ENCODE data around the gene TNRC6C.

Gene TNRC6C

DNA sequence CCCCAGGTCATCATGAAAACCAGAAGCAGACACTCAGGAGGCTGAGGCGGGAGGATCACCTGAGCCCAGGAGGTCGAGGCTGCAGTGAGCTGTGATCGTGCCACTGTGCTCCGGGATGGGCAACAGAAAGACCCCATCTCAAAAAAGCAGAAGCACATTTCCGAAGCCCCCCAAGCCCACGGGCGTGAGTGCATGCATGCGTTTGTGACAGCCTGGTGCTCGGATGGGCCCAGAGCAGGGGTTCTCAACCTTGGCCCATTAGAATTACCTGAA, 150.9 kb downstream of the TNRC6C start:
- no peaks in the 10 kb centered on the region for H3K9me3 ChIP-seq (replicated peaks in 1 of 2; ENCODE audit: control insufficient read depth in 2 of 2, insufficient read depth in 1 of 2, low read depth in 1 of 2, low read length in 2 of 2)

DNA sequence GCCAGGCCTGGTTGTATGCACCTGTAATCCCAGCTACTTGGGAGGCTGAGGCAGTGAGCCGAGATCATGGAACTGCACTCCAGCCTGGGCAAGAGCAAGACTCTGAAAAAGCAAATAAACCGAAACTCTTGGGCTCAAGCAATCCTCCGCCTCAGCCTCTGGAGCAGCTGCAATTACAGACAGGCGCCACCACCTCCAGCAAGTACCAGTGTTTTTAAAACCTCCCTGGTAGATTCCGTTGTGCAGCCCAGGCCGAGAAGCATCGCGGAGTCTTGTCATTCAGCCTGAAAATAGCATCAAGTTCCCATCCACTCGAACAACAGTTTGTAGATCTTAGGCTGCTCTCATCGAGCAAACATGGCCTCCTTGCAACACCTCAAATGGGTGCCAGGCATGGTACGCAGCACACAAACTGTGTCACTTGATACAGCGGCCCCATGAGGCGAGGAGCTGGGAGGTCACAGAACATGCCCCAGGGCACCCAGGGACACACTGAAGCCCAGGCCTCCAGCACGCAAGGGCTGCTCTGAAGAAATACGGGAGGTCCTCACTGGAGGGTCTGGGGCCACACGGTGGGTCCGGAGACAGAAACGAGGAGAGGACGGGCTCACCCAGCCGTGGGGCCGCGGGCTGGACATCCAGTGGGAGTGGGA, 152.0 kb downstream of the TNRC6C start:
- DNase-seq (ENCODE audit: low spot score) = no peak
- H3K4me1 ChIP-seq (ENCODE audit: control insufficient read depth in 2 of 2, insufficient read depth in 1 of 2, low read depth in 1 of 2, low read length in 2 of 2) = no peaks in the 10 kb centered on the region

More for the DNA sequence above, 150.9 kb downstream of the TNRC6C start:
- DNase-seq (ENCODE audit: low spot score) = no peak
- H3K36me3 ChIP-seq (replicated peaks in 1 of 2; ENCODE audit: control insufficient read depth in 2 of 2, insufficient read depth in 2 of 2, low read length in 2 of 2) = peaks cover 9 to 45% of the 10 kb centered on the region in 2 donors
- H3K9ac ChIP-seq (ENCODE audit: low read depth, low read length, poor library complexity) = no peak overlapping the region
- H3K4me2 ChIP-seq (ENCODE audit: insufficient read depth, low read length, poor library complexity, severe bottlenecking) = no peak overlapping the region
- no peak overlapping the region for H2BK15ac ChIP-seq (ENCODE audit: low read length)
- H2AK5ac ChIP-seq (ENCODE audit: low read depth, low read length) = no peak overlapping the region
- H3K4me3 ChIP-seq (ENCODE audit: low read length in 2 of 2) = no peak overlapping the region
- H3K79me1 ChIP-seq (ENCODE audit: low read depth, low read length) = peaks cover 2% of the 10 kb centered on the region
- no peak overlapping the region for H4K91ac ChIP-seq (ENCODE audit: low read depth, low read length, poor library complexity)
- WGBS, 2 donors (ENCODE audit: extremely low coverage in 2 of 2, insufficient read length in 2 of 2, insufficient replicate concordance in 1 of 2) = no CpG with 5 or more reads among the region's 9 CpGs
- no peak overlapping the region for H2AFZ ChIP-seq (ENCODE audit: low read length)
- H3K4me1 ChIP-seq (ENCODE audit: control insufficient read depth in 2 of 2, insufficient read depth in 1 of 2, low read depth in 1 of 2, low read length in 2 of 2) = no peaks in the 10 kb centered on the region
- H4K8ac ChIP-seq (ENCODE audit: low read depth, low read length) = no peak overlapping the region
- H3K27me3 ChIP-seq (ENCODE audit: control insufficient read depth in 3 of 3, insufficient read depth in 3 of 3, low read depth in 1 of 3, low read length in 3 of 3) = no peaks in the 10 kb centered on the region
- no peak overlapping the region for H3K27ac ChIP-seq (replicated peaks; ENCODE audit: low read length)
- peak overlapping the region; percentile 75 for H2BK5ac ChIP-seq (ENCODE audit: low read length)
- peak overlapping the region; percentile 80 for H3K23ac ChIP-seq (ENCODE audit: low read depth, low read length, poor library complexity)
- H3K4ac ChIP-seq (ENCODE audit: low read length) = no peak overlapping the region
- no peak overlapping the region for H3K14ac ChIP-seq (ENCODE audit: low read length)
- no peak overlapping the region for H2BK120ac ChIP-seq (ENCODE audit: low read depth, low read length)
- H3K18ac ChIP-seq (ENCODE audit: low read length) = no peak overlapping the region
- H2BK12ac ChIP-seq (ENCODE audit: low read length) = no peak overlapping the region

DNA sequence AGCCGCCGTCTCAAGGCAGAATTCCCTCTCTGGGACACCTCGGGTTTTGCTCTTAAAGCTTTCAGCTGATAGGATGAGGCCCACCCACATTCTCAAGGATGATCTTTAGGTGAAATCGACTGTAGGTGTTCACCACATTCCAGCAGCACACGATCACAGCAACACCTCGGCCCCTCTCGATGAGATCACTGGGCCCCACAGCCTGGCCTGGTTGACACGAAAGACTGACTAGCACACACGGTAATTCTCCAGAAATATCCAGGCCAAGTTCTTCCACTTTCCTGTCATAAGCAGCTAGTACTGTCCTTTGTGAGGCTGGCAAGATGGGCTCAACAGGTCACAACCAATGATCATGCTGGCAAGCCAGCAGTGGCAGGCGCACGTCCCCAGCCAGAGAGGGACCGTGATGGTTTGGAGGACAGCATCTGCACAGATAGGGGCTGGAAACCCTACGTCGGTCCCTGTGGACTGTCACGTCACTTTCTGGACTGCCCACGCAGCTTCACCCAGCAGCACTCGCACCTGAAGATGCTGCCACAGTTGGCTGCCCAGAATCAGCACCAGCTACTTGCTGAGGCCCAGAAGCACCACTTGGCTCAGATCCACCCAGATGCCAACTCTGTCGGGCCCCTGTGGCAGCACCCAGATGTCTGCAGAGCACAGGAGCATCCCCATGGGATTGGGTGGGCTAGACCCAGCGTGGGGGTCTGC, 152.7 kb downstream of the TNRC6C start:
- H3K4me2 ChIP-seq (ENCODE audit: insufficient read depth, low read length, poor library complexity, severe bottlenecking) = no peak overlapping the region
- H3K79me1 ChIP-seq (ENCODE audit: low read depth, low read length) = peaks cover 2% of the 10 kb centered on the region
- H2BK12ac ChIP-seq (ENCODE audit: low read length) = no peak overlapping the region
- H4K91ac ChIP-seq (ENCODE audit: low read depth, low read length, poor library complexity) = peak overlapping the region; percentile 46
- H2AFZ ChIP-seq (ENCODE audit: low read length) = no peak overlapping the region
- peak overlapping the region; percentile 30 for H3K9ac ChIP-seq (ENCODE audit: low read depth, low read length, poor library complexity)
- no peak overlapping the region for H3K4ac ChIP-seq (ENCODE audit: low read length)
- H2BK5ac ChIP-seq (ENCODE audit: low read length) = no peak overlapping the region
- peak overlapping the region; percentile 39 for H2AK5ac ChIP-seq (ENCODE audit: low read depth, low read length)
- peaks cover 4 to 28% of the 10 kb centered on the region in 2 donors for H3K36me3 ChIP-seq (replicated peaks in 1 of 2; ENCODE audit: control insufficient read depth in 2 of 2, insufficient read depth in 2 of 2, low read length in 2 of 2)
- peak overlapping the region; percentile 66 for H4K8ac ChIP-seq (ENCODE audit: low read depth, low read length)
- H2BK120ac ChIP-seq (ENCODE audit: low read depth, low read length) = peak overlapping the region; percentile 13
- no peak overlapping the region for H3K18ac ChIP-seq (ENCODE audit: low read length)
- no CpG with 5 or more reads among the region's 19 CpGs for WGBS, 2 donors (ENCODE audit: extremely low coverage in 2 of 2, insufficient read length in 2 of 2, insufficient replicate concordance in 1 of 2)
- peak overlapping the region; percentile 14 for H3K23ac ChIP-seq (ENCODE audit: low read depth, low read length, poor library complexity)
- no peaks in the 10 kb centered on the region for H3K27me3 ChIP-seq (ENCODE audit: control insufficient read depth in 3 of 3, insufficient read depth in 3 of 3, low read depth in 1 of 3, low read length in 3 of 3)
- H2BK15ac ChIP-seq (ENCODE audit: low read length) = no peak overlapping the region
- H3K4me3 ChIP-seq (ENCODE audit: low read length in 2 of 2) = no peak overlapping the region
- no peaks in the 10 kb centered on the region for H3K9me3 ChIP-seq (replicated peaks in 1 of 2; ENCODE audit: control insufficient read depth in 2 of 2, insufficient read depth in 1 of 2, low read depth in 1 of 2, low read length in 2 of 2)
- no peak overlapping the region for H3K27ac ChIP-seq (replicated peaks; ENCODE audit: low read length)
- H3K14ac ChIP-seq (ENCODE audit: low read length) = no peak overlapping the region
- DNase-seq (ENCODE audit: low spot score) = no peak
- no peaks in the 10 kb centered on the region for H3K4me1 ChIP-seq (ENCODE audit: control insufficient read depth in 2 of 2, insufficient read depth in 1 of 2, low read depth in 1 of 2, low read length in 2 of 2)

More for the DNA sequence above, 152.0 kb downstream of the TNRC6C start:
- Histone ChIP-seq H3K4me3 (ENCODE audit: low read length in 2 of 2) (no peak overlapping the region), H3K9me3 (replicated peaks in 1 of 2; ENCODE audit: control insufficient read depth in 2 of 2, insufficient read depth in 1 of 2, low read depth in 1 of 2, low read length in 2 of 2) (no peaks in the 10 kb centered on the region), H3K27ac (replicated peaks; ENCODE audit: low read length) (no peak overlapping the region), H2BK5ac (ENCODE audit: low read length) (no peak overlapping the region), H3K79me1 (ENCODE audit: low read depth, low read length) (peaks cover 2% of the 10 kb centered on the region), H2AK5ac (ENCODE audit: low read depth, low read length) (no peak overlapping the region), H3K4me2 (ENCODE audit: insufficient read depth, low read length, poor library complexity, severe bottlenecking) (no peak overlapping the region), H2AFZ (ENCODE audit: low read length) (no peak overlapping the region), H2BK15ac (ENCODE audit: low read length) (no peak overlapping the region), H2BK120ac (ENCODE audit: low read depth, low read length) (no peak overlapping the region), H4K91ac (ENCODE audit: low read depth, low read length, poor library complexity) (no peak overlapping the region), H4K8ac (ENCODE audit: low read depth, low read length) (no peak overlapping the region), H3K27me3 (ENCODE audit: control insufficient read depth in 3 of 3, insufficient read depth in 3 of 3, low read depth in 1 of 3, low read length in 3 of 3) (no peaks in the 10 kb centered on the region), H3K36me3 (replicated peaks in 1 of 2; ENCODE audit: control insufficient read depth in 2 of 2, insufficient read depth in 2 of 2, low read length in 2 of 2) (peaks cover 5 to 35% of the 10 kb centered on the region in 2 donors), H2BK12ac (ENCODE audit: low read length) (no peak overlapping the region), H3K9ac (ENCODE audit: low read depth, low read length, poor library complexity) (no peak overlapping the region), H3K14ac (ENCODE audit: low read length) (no peak overlapping the region), H3K18ac (ENCODE audit: low read length) (no peak overlapping the region), H3K4ac (ENCODE audit: low read length) (no peak overlapping the region), H3K23ac (ENCODE audit: low read depth, low read length, poor library complexity) (no peak overlapping the region)
- no CpG with 5 or more reads among the region's 22 CpGs for WGBS, 2 donors (ENCODE audit: extremely low coverage in 2 of 2, insufficient read length in 2 of 2, insufficient replicate concordance in 1 of 2)

GRCh38 chr17:78111727-78112517, 153.4 kb downstream of the TNRC6C start:
- Histone ChIP-seq H2BK120ac (ENCODE audit: low read depth, low read length) (peak overlapping the region; percentile 13), H3K79me1 (ENCODE audit: low read depth, low read length) (peaks cover 2% of the 10 kb centered on the region), H3K23ac (ENCODE audit: low read depth, low read length, poor library complexity) (peak overlapping the region; percentile 40), H2AFZ (ENCODE audit: low read length) (no peak overlapping the region), H2BK12ac (ENCODE audit: low read length) (no peak overlapping the region), H4K8ac (ENCODE audit: low read depth, low read length) (peak overlapping the region; percentile 32), H2BK5ac (ENCODE audit: low read length) (no peak overlapping the region), H3K18ac (ENCODE audit: low read length) (no peak overlapping the region), H3K4ac (ENCODE audit: low read length) (peak overlapping the region; percentile 31), H4K91ac (ENCODE audit: low read depth, low read length, poor library complexity) (no peak overlapping the region), H3K9me3 (replicated peaks in 1 of 2; ENCODE audit: control insufficient read depth in 2 of 2, insufficient read depth in 1 of 2, low read depth in 1 of 2, low read length in 2 of 2) (no peaks in the 10 kb centered on the region), H3K4me3 (ENCODE audit: low read length in 2 of 2) (no peak overlapping the region), H3K36me3 (replicated peaks in 1 of 2; ENCODE audit: control insufficient read depth in 2 of 2, insufficient read depth in 2 of 2, low read length in 2 of 2) (peaks cover 2 to 20% of the 10 kb centered on the region in 2 donors), H3K9ac (ENCODE audit: low read depth, low read length, poor library complexity) (peak overlapping the region; percentile 18), H3K4me1 (ENCODE audit: control insufficient read depth in 2 of 2, insufficient read depth in 1 of 2, low read depth in 1 of 2, low read length in 2 of 2) (no peaks in the 10 kb centered on the region), H2AK5ac (ENCODE audit: low read depth, low read length) (peak overlapping the region; percentile 99), H2BK15ac (ENCODE audit: low read length) (no peak overlapping the region), H3K27ac (replicated peaks; ENCODE audit: low read length) (no peak overlapping the region), H3K27me3 (ENCODE audit: control insufficient read depth in 3 of 3, insufficient read depth in 3 of 3, low read depth in 1 of 3, low read length in 3 of 3) (no peaks in the 10 kb centered on the region), H3K4me2 (ENCODE audit: insufficient read depth, low read length, poor library complexity, severe bottlenecking) (no peak overlapping the region), H3K14ac (ENCODE audit: low read length) (no peak overlapping the region)
- no CpG with 5 or more reads among the region's 28 CpGs for WGBS, 2 donors (ENCODE audit: extremely low coverage in 2 of 2, insufficient read length in 2 of 2, insufficient replicate concordance in 1 of 2)
- no peak for DNase-seq (ENCODE audit: low spot score)

All from neuronal stem cell (in vitro differentiated cells).